Measurements from ENCODE around the gene ZNF470. TPM values are rescaled to one million over a fixed set of nuclear protein-coding genes. Genes with fewer than 3 reads are reported as not detected.
A peak's percentile ranks its signal among the peaks of the same experiment; 100 is the strongest.

Gene ZNF470
- total RNA-seq (1 to 10 TPM; 4.8 to 7.1 TPM), polyA plus RNA-seq (1 to 10 TPM; 3.3 to 3.4 TPM)
- long read RNA-seq, donor 1, full-length matches to known transcripts, result 1 of 3 reads
- long read RNA-seq, donor 1, partial matches to known transcripts, result 0 of 3 reads
- long read RNA-seq, donor 1, other reads (novel, unspliced or antisense), result 2 of 3 reads
- long read RNA-seq, donor 2, full-length matches to known transcripts, result 1 of 2 reads
- long read RNA-seq, donor 2, partial matches to known transcripts, result 0 of 2 reads
- long read RNA-seq, donor 2, other reads (novel, unspliced or antisense), result 1 of 2 reads

- H3K4me3 ChIP-seq (ENCODE audit: low read length in 2 of 2), result peak within 1 kb of the TSS; percentile 68 to 99
- no peaks in the 10 kb centered on the region for H3K4me1 ChIP-seq (ENCODE audit: control insufficient read depth in 1 of 2, insufficient read depth in 2 of 2, low read length in 2 of 2)
- intact Hi-C loops (cut with DNase I), result loop anchor here (1.0 to 10.0 kb wide), 4 partner anchors 27 to 163 kb away; partner anchors contain the start of genes ZFP28 (in 1 of the 2), ZNF583 (in 1 of the 2) and ZNF71 (in 1 of the 2)
- ATAC-seq (ENCODE audit: low FRiP score), result peak; percentile 99
- H3K27ac ChIP-seq (ENCODE audit: low read depth in 1 of 2, low read length in 2 of 2), result peak within 1 kb of the TSS in 1 of 2 donors; percentile 75
- no peaks in the 10 kb centered on the region for H3K27me3 ChIP-seq (ENCODE audit: control insufficient read depth in 1 of 2, insufficient read depth in 2 of 2, low read length in 1 of 2)
- 2% methylated on average over 64 to 66 of the region's 66 CpGs for WGBS, 2 donors
- peaks cover 11 to 19% of the 10 kb centered on the region in 2 donors for H3K36me3 ChIP-seq (ENCODE audit: control insufficient read depth in 1 of 2, insufficient read depth in 2 of 2, low read length in 1 of 2)
- H3K9me3 ChIP-seq (ENCODE audit: control insufficient read depth, low read length), result peaks cover 16% of the 10 kb centered on the region
- DNase-seq, result peak; percentile 97 to 98
These were observed at the start of gene ZNF470 for GRCh38 chr19:56567274-56568120. Gene ZNF470, plus strand, starts transcription at chr19:56567468. Its CDS starts 2,844 bp downstream, at chr19:56570312.

- Histone ChIP-seq H3K36me3 (ENCODE audit: control insufficient read depth in 1 of 2, insufficient read depth in 2 of 2, low read length in 1 of 2) (peaks cover 4 to 24% of the 10 kb centered on the region in 2 donors), H3K27me3 (ENCODE audit: control insufficient read depth in 1 of 2, insufficient read depth in 2 of 2, low read length in 1 of 2) (no peaks in the 10 kb centered on the region), H3K9me3 (ENCODE audit: control insufficient read depth, low read length) (peaks cover 33% of the 10 kb centered on the region), H3K4me3 (ENCODE audit: low read length in 2 of 2) (peak overlapping the region in 1 of 2 donors; percentile 20), H3K4me1 (ENCODE audit: control insufficient read depth in 1 of 2, insufficient read depth in 2 of 2, low read length in 2 of 2) (no peaks in the 10 kb centered on the region), H3K27ac (ENCODE audit: low read depth in 1 of 2, low read length in 2 of 2) (no peak overlapping the region)
- ATAC-seq (ENCODE audit: low FRiP score) (no peak), DNase-seq (no peak)
- 96 to 97% methylated on average over 4 of the region's 4 CpGs for WGBS, 2 donors
- intact Hi-C loops (cut with DNase I), result no loop called here
These were observed 41.9 kb upstream of the ZNF470 start for GRCh38 chr19:56525214-56525860.

GRCh38 chr19:56537442-56537841 is 29.8 kb upstream of the ZNF470 start:
- Histone ChIP-seq H3K27me3 (ENCODE audit: control insufficient read depth in 1 of 2, insufficient read depth in 2 of 2, low read length in 1 of 2) (no peaks in the 10 kb centered on the region), H3K9me3 (ENCODE audit: control insufficient read depth, low read length) (peaks cover 26% of the 10 kb centered on the region), H3K4me3 (ENCODE audit: low read length in 2 of 2) (no peak overlapping the region), H3K27ac (ENCODE audit: low read depth in 1 of 2, low read length in 2 of 2) (peak overlapping the region in 1 of 2 donors; percentile 60), H3K36me3 (ENCODE audit: control insufficient read depth in 1 of 2, insufficient read depth in 2 of 2, low read length in 1 of 2) (peaks cover 6 to 17% of the 10 kb centered on the region in 2 donors), H3K4me1 (ENCODE audit: control insufficient read depth in 1 of 2, insufficient read depth in 2 of 2, low read length in 2 of 2) (no peaks in the 10 kb centered on the region)
- intact Hi-C loops (cut with DNase I), result no loop called here
- WGBS, 2 donors, result 94 to 98% methylated on average over 3 of the region's 3 CpGs
- DNase-seq, result no peak
- ATAC-seq (ENCODE audit: low FRiP score), result no peak

GRCh38 chr19:56538254-56538760 is 29.0 kb upstream of the ZNF470 start:
- Histone ChIP-seq H3K9me3 (ENCODE audit: control insufficient read depth, low read length) (peaks cover 27% of the 10 kb centered on the region), H3K27me3 (ENCODE audit: control insufficient read depth in 1 of 2, insufficient read depth in 2 of 2, low read length in 1 of 2) (no peaks in the 10 kb centered on the region), H3K4me1 (ENCODE audit: control insufficient read depth in 1 of 2, insufficient read depth in 2 of 2, low read length in 2 of 2) (no peaks in the 10 kb centered on the region), H3K4me3 (ENCODE audit: low read length in 2 of 2) (peak overlapping the region; percentile 52 to 96), H3K27ac (ENCODE audit: low read depth in 1 of 2, low read length in 2 of 2) (peak overlapping the region in 1 of 2 donors; percentile 89), H3K36me3 (ENCODE audit: control insufficient read depth in 1 of 2, insufficient read depth in 2 of 2, low read length in 1 of 2) (peaks cover 6 to 17% of the 10 kb centered on the region in 2 donors)
- intact Hi-C loops (cut with DNase I), result loop anchor here in 1 of 2 donors (1.0 kb wide), 1 partner anchor 29 kb away; the partner anchor contains the start of gene ZNF470
- WGBS, 2 donors, result 0 to 1% methylated on average over 36 to 46 of the region's 46 CpGs
- peak; percentile 94 to 97 for DNase-seq
- ATAC-seq (ENCODE audit: low FRiP score), result peak; percentile 98

- peak; percentile 85 to 92 for DNase-seq
These were observed 28.5 kb upstream of the ZNF470 start, which contains the start of gene ZFP28 for GRCh38 chr19:56538761-56539263. Gene ZFP28, plus strand, starts transcription at chr19:56538948. Its CDS starts 71 bp downstream, at chr19:56539019.

GRCh38 chr19:56543776-56544175 is 23.5 kb upstream of the ZNF470 start:
- 93 to 97% methylated on average over 2 of the region's 2 CpGs for WGBS, 2 donors
- Histone ChIP-seq H3K4me3 (ENCODE audit: low read length in 2 of 2) (no peak overlapping the region), H3K9me3 (ENCODE audit: control insufficient read depth, low read length) (peaks cover 35% of the 10 kb centered on the region), H3K4me1 (ENCODE audit: control insufficient read depth in 1 of 2, insufficient read depth in 2 of 2, low read length in 2 of 2) (no peaks in the 10 kb centered on the region), H3K27ac (ENCODE audit: low read depth in 1 of 2, low read length in 2 of 2) (no peak overlapping the region), H3K36me3 (ENCODE audit: control insufficient read depth in 1 of 2, insufficient read depth in 2 of 2, low read length in 1 of 2) (peaks cover 16 to 33% of the 10 kb centered on the region in 2 donors), H3K27me3 (ENCODE audit: control insufficient read depth in 1 of 2, insufficient read depth in 2 of 2, low read length in 1 of 2) (no peaks in the 10 kb centered on the region)
- intact Hi-C loops (cut with DNase I), result no loop called here
- no peak for DNase-seq
- no peak for ATAC-seq (ENCODE audit: low FRiP score)

More at GRCh38 chr19:56538761-56539263, 28.5 kb upstream of the ZNF470 start, which contains the start of gene ZFP28:
- peak within 1 kb of the TSS in 1 of 2 donors; percentile 89 for H3K27ac ChIP-seq (ENCODE audit: low read depth in 1 of 2, low read length in 2 of 2)
- no peaks in the 10 kb centered on the region for H3K27me3 ChIP-seq (ENCODE audit: control insufficient read depth in 1 of 2, insufficient read depth in 2 of 2, low read length in 1 of 2)
- H3K4me1 ChIP-seq (ENCODE audit: control insufficient read depth in 1 of 2, insufficient read depth in 2 of 2, low read length in 2 of 2), result no peaks in the 10 kb centered on the region
- peak within 1 kb of the TSS; percentile 52 to 96 for H3K4me3 ChIP-seq (ENCODE audit: low read length in 2 of 2)
- peaks cover 23% of the 10 kb centered on the region for H3K9me3 ChIP-seq (ENCODE audit: control insufficient read depth, low read length)
- intact Hi-C loops (cut with DNase I), result loop anchor here in 1 of 2 donors (1.0 kb wide), 1 partner anchor 28 kb away; the partner anchor contains the start of gene ZNF470
- H3K36me3 ChIP-seq (ENCODE audit: control insufficient read depth in 1 of 2, insufficient read depth in 2 of 2, low read length in 1 of 2), result peaks cover 6 to 17% of the 10 kb centered on the region in 2 donors
- peak; percentile 80 for ATAC-seq (ENCODE audit: low FRiP score)
- WGBS, 2 donors, result 0 to 1% methylated on average over 18 to 57 of the region's 65 CpGs

GRCh38 chr19:56547535-56547934 is 19.7 kb upstream of the ZNF470 start:
- Histone ChIP-seq H3K36me3 (ENCODE audit: control insufficient read depth in 1 of 2, insufficient read depth in 2 of 2, low read length in 1 of 2) (peaks cover 25 to 37% of the 10 kb centered on the region in 2 donors), H3K4me1 (ENCODE audit: control insufficient read depth in 1 of 2, insufficient read depth in 2 of 2, low read length in 2 of 2) (no peaks in the 10 kb centered on the region), H3K4me3 (ENCODE audit: low read length in 2 of 2) (no peak overlapping the region), H3K9me3 (ENCODE audit: control insufficient read depth, low read length) (peaks cover 39% of the 10 kb centered on the region), H3K27me3 (ENCODE audit: control insufficient read depth in 1 of 2, insufficient read depth in 2 of 2, low read length in 1 of 2) (no peaks in the 10 kb centered on the region), H3K27ac (ENCODE audit: low read depth in 1 of 2, low read length in 2 of 2) (no peak overlapping the region)
- no peak for ATAC-seq (ENCODE audit: low FRiP score)
- DNase-seq, result no peak
- 47 to 50% methylated on average over 6 of the region's 6 CpGs for WGBS, 2 donors
- intact Hi-C loops (cut with DNase I), result no loop called here

Measured in aorta (tissue), 5 donors.